GM12878 (cell line): ENCODE results near the gene PTBP1. TPM values are rescaled to one million over a fixed set of nuclear protein-coding genes. Genes with fewer than 3 reads are reported as not detected.

ENCODE experiments used
- ATAC-seq: fragments of 200-7000 bp; cut with Tn5 transposase; 3 replicates; pipeline ENCODE4 v1.9.1; 2020; ENCODE audit warnings: mild to moderate bottlenecking, moderate library complexity
- BruUV-seq: library from RNA; stranded (reverse); fragments of 400-500 nt; replicated peaks from 2 replicates; lab custom pipeline; 2021; lab: Mats Ljungman, UMichigan
- CTCF ChIA-PET: fragments of 300-600 bp; sonication (Branson Sonifier 250); formaldehyde crosslinking; extraction: SDS; loops from one replicate; lab custom pipeline; 2021; ENCODE audit warnings: inconsistent platforms; lab: Yijun Ruan, JAX
- POLR2A ChIA-PET: fragments of 350-600 bp; formaldehyde crosslinking; extraction: SDS; loops from one replicate; lab custom pipeline; 2021; ENCODE audit warnings: inconsistent platforms; lab: Charles Lee
- RAD21 ChIA-PET: fragments of 300-600 bp; sonication (Branson Sonifier 250); formaldehyde crosslinking; loops from one replicate; lab custom pipeline; 2023; ENCODE audit warnings: antibody characterized with exemption; ENCODE audit not compliant: unreplicated experiment; lab: Charles Lee
- SMC1A ChIA-PET: fragments of 300-600 bp; sonication (Branson Sonifier 250); formaldehyde crosslinking; loops from one replicate; lab custom pipeline; 2023; ENCODE audit not compliant: unreplicated experiment, uncharacterized antibody; lab: Charles Lee
- DNase-seq: peaks from one replicate; pipeline ENCODE4 v3.0.0-alpha.2; 2011; ENCODE audit warnings: low read depth, low spot score
- FAIRE-seq: peaks from 3 replicates; lab custom pipeline; 2011; peaks lifted over from hg19 to GRCh38; lab: Jason Lieb, UNC
- H2AFZ ChIP-seq: 2 replicates; pipeline ENCODE4 v1.6.0; 2011; ENCODE audit warnings: low read depth, low read length, control low read depth; ENCODE audit not compliant: control insufficient read depth
- H3K27ac ChIP-seq: 2 replicates; pipeline ENCODE4 v1.5.1; 2011; ENCODE audit warnings: control low read depth; ENCODE audit not compliant: control insufficient read depth, insufficient read depth
- H3K27me3 ChIP-seq, 2 experiments: replicated peaks in 1 of 2; 2 replicates each; pipeline versions ENCODE4 v1.6.0 to v1.6.1; 2011; ENCODE audit warnings: low read length in 1 of 2; ENCODE audit not compliant: control insufficient read depth in 2 of 2, insufficient read depth in 2 of 2
- H3K36me3 ChIP-seq, 2 experiments: 2 replicates each; pipeline ENCODE4 v1.5.1; 2011; ENCODE audit warnings: low read length in 1 of 2; ENCODE audit not compliant: control insufficient read depth in 2 of 2, insufficient read depth in 2 of 2
- H3K4me1 ChIP-seq: 2 replicates; pipeline ENCODE4 v1.6.1; 2011; ENCODE audit warnings: mild to moderate bottlenecking, low read length, moderate library complexity, mixed read lengths; ENCODE audit not compliant: control insufficient read depth, insufficient read depth
- H3K4me2 ChIP-seq: 2 replicates; pipeline ENCODE4 v1.6.0; 2011; ENCODE audit warnings: control low read depth; ENCODE audit not compliant: control insufficient read depth, insufficient read depth
- H3K4me3 ChIP-seq: fragments of 200-600 bp; sonication (generic); 2 replicates; pipeline ENCODE4 v1.5.1; 2016
- H3K79me2 ChIP-seq: 2 replicates; pipeline ENCODE4 v1.6.0; 2011; ENCODE audit warnings: low read length; ENCODE audit not compliant: control insufficient read depth, insufficient read depth
- H3K9ac ChIP-seq: 2 replicates; pipeline ENCODE4 v1.8.0; 2011; ENCODE audit warnings: low read length, control low read depth, mixed read lengths; ENCODE audit not compliant: control insufficient read depth, insufficient read depth
- H3K9me3 ChIP-seq: replicated peaks from 3 replicates; pipeline ENCODE4 v1.5.1; 2011; ENCODE audit warnings: mild to moderate bottlenecking, low read length; ENCODE audit not compliant: control insufficient read depth, insufficient read depth
- H4K20me1 ChIP-seq: 2 replicates; pipeline ENCODE4 v1.6.0; 2011; ENCODE audit not compliant: control insufficient read depth, insufficient read depth
- BACH1 ChIP-seq: fragments of 450-650 bp; IDR thresholded peaks from 2 replicates; pipeline ENCODE4 v1.6.1; 2017; ENCODE audit warnings: mild to moderate bottlenecking, borderline replicate concordance
- CEBPZ ChIP-seq: fragments of 150-350 bp; IDR thresholded peaks from 2 replicates; pipeline ENCODE4 v1.6.1; 2016; ENCODE audit warnings: low read depth, low read length
- JUNB ChIP-seq: IDR thresholded peaks from 2 replicates; pipeline ENCODE4 v1.6.1; 2016; ENCODE audit warnings: antibody characterized with exemption, mild to moderate bottlenecking
- MTA3 ChIP-seq: IDR thresholded peaks from 2 replicates; pipeline ENCODE4 v1.6.1; 2012; ENCODE audit warnings: low read length, inconsistent platforms, borderline replicate concordance
- NR2F1 ChIP-seq: fragments of 450-650 bp; conservative IDR thresholded peaks from 2 replicates; pipeline ENCODE4 v1.6.1; 2017; ENCODE audit warnings: mild to moderate bottlenecking
- RAD51 ChIP-seq: fragments of 450-650 bp; IDR thresholded peaks from 2 replicates; pipeline ENCODE4 v1.6.1; 2016; ENCODE audit warnings: moderate library complexity, mild to moderate bottlenecking, inconsistent platforms
- RBBP5 ChIP-seq: fragments of 200-600 bp; sonication (generic); conservative IDR thresholded peaks from 2 replicates; pipeline ENCODE4 v1.6.1; 2016
- SIN3A ChIP-seq: IDR thresholded peaks from 2 replicates; pipeline ENCODE4 v1.6.1; 2012; ENCODE audit warnings: low read depth, low read length, improper control_type of control experiment
- ZNF622 ChIP-seq: fragments of 450-650 bp; IDR thresholded peaks from 2 replicates; pipeline ENCODE4 v1.6.1; 2017; ENCODE audit warnings: mild to moderate bottlenecking, inconsistent platforms
- WGBS: methylation state at CpG from one replicate; pipeline ENCODE4 v1.1.6; 2016; ENCODE audit warnings: low lambda C conversion rate; ENCODE audit not compliant: insufficient replicate concordance, insufficient coverage; ENCODE audit errors: missing lambda C conversion rate; 5-methylcytosine and 5-hydroxymethylcytosine counted together
- in situ Hi-C: fragments of 300-500 bp; cut with MboI; formaldehyde crosslinking; loops from 9 replicates; pipeline ENCODE4 v1.14.3; 2018; ENCODE audit warnings: mixed read lengths
- intact Hi-C: fragments of 100-400 bp; cut with micrococcal nuclease; formaldehyde crosslinking; loops from one replicate; pipeline ENCODE4 v1.14.2; 2022; ENCODE audit not compliant: unreplicated experiment
- polyA plus RNA-seq, 11 experiments: library from polyadenylated mRNA; depleted of rRNA in 4 of 11; unstranded in 6 of 11; stranded (reverse) in 5 of 11; fragments of >200 nt; fragmentation: Nextera tagmentation in 4 of 11; fragmentation: Illumina TruSeq in 1 of 11; extraction: Ambion mirVana in 4 of 11; extraction: Trizol in 1 of 11; gene quantifications; 1 replicate in 1 of 11; 2 replicates in 10 of 11; pipeline versions ENCODE4 v1.2.1 to v1.2.3, GENCODE V29; 2011 to 2016; ENCODE audit warnings: inconsistent platforms in 2 of 11, missing spikeins in 2 of 11, low read depth in 1 of 11
- total RNA-seq, 4 experiments: library from RNA; depleted of rRNA in 3 of 4; stranded (reverse); fragments of >200 nt in 3 of 4; fragmentation: Illumina TruSeq in 1 of 4; extraction: Trizol in 1 of 4; gene quantifications; 2 replicates each; pipeline versions ENCODE4 v1.2.1 to v1.2.3, GENCODE V29; 2013 to 2021

Gene PTBP1
- total and polyA plus RNA-seq, 10 of the 15 experiments (the other 5 are each of a cell fraction or from before 2014, with no cell fraction given) = 13.1 to 532 (median 217) TPM

DNA sequence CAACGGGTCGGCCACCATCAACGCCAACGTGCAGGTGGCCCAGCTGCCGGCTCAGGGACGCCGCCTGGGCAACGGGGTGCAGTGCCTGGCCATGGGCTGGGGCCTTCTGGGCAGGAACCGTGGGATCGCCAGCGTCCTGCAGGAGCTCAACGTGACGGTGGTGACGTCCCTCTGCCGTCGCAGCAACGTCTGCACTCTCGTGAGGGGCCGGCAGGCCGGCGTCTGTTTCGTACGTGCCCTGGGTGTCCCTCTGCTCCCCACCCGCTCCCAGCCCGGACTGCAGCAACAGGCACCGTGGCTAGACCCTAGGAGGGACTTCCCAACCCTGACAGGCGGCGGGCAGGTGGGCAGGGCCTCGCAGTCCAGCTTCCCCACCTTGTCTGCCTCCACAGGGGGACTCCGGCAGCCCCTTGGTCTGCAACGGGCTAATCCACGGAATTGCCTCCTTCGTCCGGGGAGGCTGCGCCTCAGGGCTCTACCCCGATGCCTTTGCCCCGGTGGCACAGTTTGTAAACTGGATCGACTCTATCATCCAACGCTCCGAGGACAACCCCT lies 58.4 kb downstream of the PTBP1 start:
- CTCF ChIA-PET = interaction anchor here (0.7 to 2.2 kb wide), 5 partner anchors 8 to 129 kb away, joined by 3 to 8 read pairs (median 3); partner anchors contain the start of gene WDR18
- WGBS = 55% methylated on average over 40 of the region's 40 CpGs
- Histone ChIP-seq H3K4me2 (no peak overlapping the region), H3K9ac (no peak overlapping the region), H3K9me3 (no peaks in the 10 kb centered on the region), H3K79me2 (no peaks in the 10 kb centered on the region), H3K4me3 (no peak overlapping the region), H3K27ac (no peak overlapping the region), H3K27me3 (no peaks in the 10 kb centered on the region; a peak in 1 of 4 replicates), H2AFZ (no peak overlapping the region), H4K20me1 (no peaks in the 10 kb centered on the region), H3K36me3 (no peaks in the 10 kb centered on the region), H3K4me1 (no peaks in the 10 kb centered on the region)
- intact Hi-C loops = no loop called here
- POLR2A ChIA-PET = no interaction called here
- in situ Hi-C loops = loop anchor here (5.0 kb wide), 2 partner anchors 67 to 132 kb away; no protein-coding TSS in a partner anchor
- TF ChIP-seq ZNF622 (no peak), BACH1 (no peak), CEBPZ (no peak), RAD51 (no peak), JUNB (no peak), NR2F1 (no peak), RBBP5 (no peak), MTA3 (no peak), SIN3A (no peak)
- ATAC-seq (no peak), DNase-seq (no peak), FAIRE-seq (no peak)
- RAD21 ChIA-PET = interaction anchor here (1.0 kb wide), 1 partner anchor 86 kb away, joined by 3 read pairs; no protein-coding TSS in a partner anchor
- no TSS peak for BruUV-seq
- SMC1A ChIA-PET = interaction anchor here (0.9 to 1.3 kb wide), 4 partner anchors 18 to 129 kb away, joined by 3 to 4 read pairs (median 3); partner anchors contain the start of gene WDR18
